OCI-LY7 (cell line): ENCODE results near the gene CNOT10.

Experiments used
- CTCF ChIP-seq: fragments of 200-600 bp; sonication (generic); conservative IDR thresholded peaks from 2 replicates; pipeline ENCODE4 v1.5.1; 2014; ENCODE audit warnings: mild to moderate bottlenecking, antibody characterized with exemption, low read length, moderate library complexity, mixed read lengths
- EZH2phosphoT487 ChIP-seq: fragments of 200-600 bp; sonication (generic); IDR thresholded peaks from 2 replicates; pipeline ENCODE4 v1.6.1; 2018; ENCODE audit warnings: low read depth, borderline replicate concordance, mild to moderate bottlenecking, mixed run types, antibody characterized with exemption, low read length, moderate library complexity, mixed read lengths

DNA sequence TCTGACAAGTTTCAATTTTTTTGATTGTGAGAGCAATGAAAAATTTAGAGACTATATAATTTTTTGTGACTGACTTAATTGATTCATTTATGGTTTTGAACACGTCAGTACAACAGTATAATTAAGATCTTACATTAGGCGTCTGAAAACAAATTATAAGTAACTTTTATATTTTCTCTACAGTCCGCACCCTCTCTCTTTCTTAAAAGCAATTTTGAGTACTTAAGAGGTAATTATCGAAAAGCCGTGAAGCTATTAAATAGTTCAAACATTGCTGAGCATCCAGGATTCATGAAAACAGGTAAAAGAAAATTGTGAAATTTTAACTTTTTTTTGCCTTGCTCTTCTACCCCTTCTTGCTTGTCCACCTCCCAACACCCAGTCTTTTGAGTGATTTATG is 34.9 kb downstream of the CNOT10 start:
- no peak for TF ChIP-seq CTCF
- TF ChIP-seq EZH2phosphoT487 = no peak
